GM18951 (cell line): ENCODE data around the gene PCSK6.
"Not testable (repeated sequence)": the region's sequence is repeated elsewhere in the genome, so short reads cannot be mapped to it uniquely, and the experiment has no call there.

ENCODE experiments used
- POLR2A ChIP-seq: IDR thresholded peaks from 4 replicates; pipeline ENCODE4 v1.6.1; 2011; ENCODE audit warnings: mild to moderate bottlenecking; ENCODE audit not compliant: insufficient read length, insufficient read depth; ENCODE audit errors: extremely low read depth
- in situ Hi-C: fragments of 300-500 bp; cut with MboI; formaldehyde crosslinking; loops from one replicate; pipeline ENCODE4 v1.12.0; 2022; ENCODE audit warnings: low sequenced_read_pairs, mixed read lengths, inconsistent platforms; ENCODE audit not compliant: unreplicated experiment

Gene PCSK6

DNA sequence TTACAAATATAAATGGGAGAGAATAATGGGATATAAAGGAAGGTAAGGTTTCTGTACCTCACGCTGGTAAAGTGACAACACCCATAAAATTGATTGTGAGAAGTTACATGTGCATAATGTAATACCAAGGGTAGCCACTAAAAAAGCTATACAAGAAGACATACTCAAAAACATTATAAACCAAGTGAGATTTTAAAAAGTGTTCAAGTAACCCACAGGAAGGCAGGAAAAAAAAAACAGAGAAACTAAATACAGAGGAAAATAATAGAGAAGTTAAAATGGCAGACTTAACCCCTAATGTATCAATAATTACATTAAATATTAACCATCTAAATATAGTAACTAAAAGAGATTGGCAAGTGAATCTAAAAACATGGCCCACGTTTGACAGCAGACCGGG lies 76.3 kb downstream of the PCSK6 start:
- in situ Hi-C loops, result no loop called here
- TF ChIP-seq POLR2A, result no peak

DNA sequence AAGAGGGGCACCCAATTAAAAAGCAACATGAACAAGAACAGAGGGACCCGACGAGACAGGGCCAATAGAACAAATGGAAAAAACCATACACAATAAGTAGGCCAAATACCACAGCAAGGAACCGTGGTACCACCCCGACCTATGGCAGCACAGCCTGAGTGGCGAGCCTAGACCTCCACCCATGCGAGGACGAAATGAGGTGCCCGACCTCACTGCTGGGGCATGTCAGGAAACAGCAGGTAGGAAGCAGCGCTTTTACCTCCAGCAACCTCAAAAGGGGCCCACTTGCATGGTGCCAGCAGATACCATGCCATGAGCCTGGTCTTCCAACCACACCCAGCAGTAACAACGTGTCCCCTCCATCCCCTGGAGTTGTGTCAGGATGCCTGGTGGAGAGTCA lies 77.9 kb downstream of the PCSK6 start:
- TF ChIP-seq POLR2A, result no peak

GRCh38 chr15:101411085-101411484 lies 78.4 kb downstream of the PCSK6 start:
- no peak for TF ChIP-seq POLR2A
- in situ Hi-C loops, result no loop called here

More for the DNA sequence above, 77.9 kb downstream of the PCSK6 start:
- in situ Hi-C loops, result no loop called here

DNA sequence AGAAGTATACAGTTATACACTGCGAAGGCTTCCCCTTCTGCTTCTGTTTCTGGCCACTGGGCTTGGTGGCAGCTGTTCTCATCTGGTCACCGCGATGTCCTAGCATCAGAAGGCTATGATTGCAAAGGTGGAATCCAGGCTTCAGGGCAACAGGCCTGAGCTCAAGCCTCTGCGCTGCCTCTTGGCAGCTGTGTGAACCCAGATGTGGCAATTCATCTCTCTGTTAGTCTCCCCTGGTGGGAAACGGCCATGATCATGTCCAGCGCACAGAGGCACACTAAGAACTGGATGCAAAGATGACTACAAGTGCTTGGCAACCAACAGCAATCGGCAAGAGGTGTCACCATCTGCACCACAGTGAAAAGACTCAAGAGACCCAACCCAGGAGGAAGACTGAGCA lies 78.9 kb downstream of the PCSK6 start:
- in situ Hi-C loops, result no loop called here

DNA sequence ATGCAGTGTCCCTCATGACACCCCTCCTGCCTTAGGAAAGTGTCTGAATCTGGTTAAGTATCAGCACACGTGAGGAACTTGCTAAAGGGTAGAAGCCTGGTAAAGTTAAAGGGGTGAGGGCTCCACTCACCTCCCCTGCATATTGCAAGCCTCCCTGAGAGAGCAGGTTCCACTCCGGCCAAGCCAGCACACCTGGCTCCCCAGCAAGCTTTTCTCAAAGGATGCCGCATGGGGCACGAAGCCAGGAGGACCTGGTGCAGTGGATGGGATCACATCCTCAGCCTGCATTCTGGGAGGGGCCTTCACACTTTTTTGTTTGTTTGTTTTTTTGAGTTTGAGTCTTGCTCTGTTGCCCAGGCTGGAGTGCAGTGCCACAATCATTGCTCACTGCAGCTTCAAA lies 79.9 kb downstream of the PCSK6 start:
- TF ChIP-seq POLR2A, result no peak
- in situ Hi-C loops, result no loop called here

More for the DNA sequence above, 78.9 kb downstream of the PCSK6 start:
- no peak for TF ChIP-seq POLR2A

DNA sequence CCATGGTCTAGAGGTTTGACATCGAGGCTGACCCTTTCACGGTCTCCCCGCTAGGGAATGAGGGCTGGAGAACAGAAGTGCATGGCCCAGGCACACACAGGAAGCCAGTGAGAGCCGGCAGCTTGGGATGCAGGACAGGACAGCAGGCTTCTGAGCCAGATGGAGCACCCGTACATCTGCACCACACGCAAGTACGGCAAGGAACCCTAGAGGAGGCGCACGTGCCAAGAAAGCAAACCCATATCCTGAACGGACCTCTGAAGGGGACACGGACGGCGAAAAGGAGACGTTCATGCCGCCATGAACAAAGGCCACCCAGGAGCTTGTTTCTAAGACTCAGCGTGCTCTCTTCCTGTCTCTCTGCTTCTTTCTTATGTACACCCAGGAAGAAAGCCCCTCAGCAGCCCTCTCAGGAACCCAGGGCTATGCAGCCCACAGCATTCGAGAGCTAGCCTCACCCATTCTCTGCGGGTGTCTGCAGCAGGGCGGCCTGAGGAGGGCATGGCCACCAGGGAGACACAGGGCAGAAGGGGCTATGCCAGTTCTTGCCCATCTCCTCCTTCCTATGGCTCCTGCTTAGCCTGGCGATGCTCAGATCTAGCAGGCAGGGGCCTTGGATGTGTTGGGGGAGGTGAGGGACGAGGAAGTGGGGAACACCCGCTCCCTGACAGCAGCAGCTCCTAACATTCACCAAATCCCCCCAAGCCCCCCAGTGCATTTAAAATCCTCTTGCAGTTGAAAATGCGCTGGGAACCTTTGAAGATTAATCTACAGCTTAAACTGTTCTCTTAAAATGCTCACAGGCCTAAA lies 81.3 kb downstream of the PCSK6 start:
- TF ChIP-seq POLR2A, result no peak
- in situ Hi-C loops, result no loop called here

DNA sequence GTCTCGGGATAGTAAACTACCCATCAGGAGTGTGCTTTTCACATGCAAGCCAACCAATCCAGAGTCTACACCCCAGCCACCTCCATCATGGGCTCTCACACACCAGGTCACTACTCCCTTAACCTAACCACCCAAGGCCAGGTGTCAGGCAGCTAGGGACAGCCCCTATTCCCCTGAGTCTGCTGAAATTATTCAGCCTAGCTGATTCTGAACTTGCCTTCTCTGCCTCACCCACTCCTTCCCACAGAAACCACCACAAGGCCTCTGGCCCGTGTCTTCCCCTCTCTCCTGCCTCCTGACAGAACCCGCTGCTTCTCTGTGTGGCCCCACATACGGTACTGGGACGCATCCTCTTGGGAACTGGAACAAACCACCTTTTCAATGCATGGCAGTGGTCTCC lies 82.1 kb downstream of the PCSK6 start:
- in situ Hi-C loops, result no loop called here
- TF ChIP-seq POLR2A, result no peak

- in situ Hi-C loops, result no loop called here
- no peak for TF ChIP-seq POLR2A
Observed at GRCh38 chr15:101406526-101407195, 82.8 kb downstream of the PCSK6 start.

- in situ Hi-C loops, result no loop called here
- no peak for TF ChIP-seq POLR2A
Observed at GRCh38 chr15:101406036-101406435, 83.5 kb downstream of the PCSK6 start.

GRCh38 chr15:101404245-101404644 lies 85.3 kb downstream of the PCSK6 start:
- no peak for TF ChIP-seq POLR2A

DNA sequence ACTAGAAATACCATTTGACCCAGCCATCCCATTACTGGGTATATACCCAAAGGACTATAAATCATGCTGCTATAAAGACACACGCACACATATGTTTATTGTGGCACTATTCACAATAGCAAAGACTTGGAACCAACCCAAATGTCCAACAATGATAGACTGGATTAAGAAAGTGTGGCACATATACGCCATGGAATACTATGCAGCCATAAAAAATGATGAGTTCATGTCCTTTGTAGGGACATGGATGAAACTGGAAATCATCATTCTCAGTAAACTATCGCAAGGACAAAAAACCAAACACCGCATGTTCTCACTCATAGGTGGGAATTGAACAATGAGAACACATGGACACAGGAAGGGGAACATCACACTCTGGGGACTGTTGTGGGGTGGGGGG lies 86.6 kb downstream of the PCSK6 start:
- in situ Hi-C loops, result not testable (repeated sequence)

More at GRCh38 chr15:101404245-101404644, 85.3 kb downstream of the PCSK6 start:
- in situ Hi-C loops, result no loop called here

- no peak for TF ChIP-seq POLR2A
- in situ Hi-C loops, result no loop called here
Observed at GRCh38 chr15:101401286-101401685, 88.2 kb downstream of the PCSK6 start.

DNA sequence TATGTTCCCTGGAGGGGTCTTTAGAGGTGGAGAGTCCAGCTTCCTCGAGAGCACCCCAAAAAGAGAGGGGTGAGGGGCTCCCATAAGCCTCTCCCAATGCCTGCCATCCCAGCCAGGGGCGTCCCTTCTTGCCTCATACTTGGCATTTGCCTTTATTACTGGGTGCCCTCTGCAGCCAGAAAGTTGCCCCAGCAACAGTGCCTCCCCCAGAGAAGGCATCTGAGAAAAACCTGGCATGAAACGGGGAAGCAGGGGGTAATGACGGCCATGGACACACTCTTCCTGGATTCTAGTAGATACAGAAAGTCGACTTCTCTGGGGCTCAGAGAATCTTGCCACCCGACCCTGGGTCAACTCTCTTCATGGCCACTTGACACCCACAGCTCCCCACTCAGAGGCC lies 90.1 kb downstream of the PCSK6 start:
- in situ Hi-C loops, result no loop called here
- TF ChIP-seq POLR2A, result no peak

DNA sequence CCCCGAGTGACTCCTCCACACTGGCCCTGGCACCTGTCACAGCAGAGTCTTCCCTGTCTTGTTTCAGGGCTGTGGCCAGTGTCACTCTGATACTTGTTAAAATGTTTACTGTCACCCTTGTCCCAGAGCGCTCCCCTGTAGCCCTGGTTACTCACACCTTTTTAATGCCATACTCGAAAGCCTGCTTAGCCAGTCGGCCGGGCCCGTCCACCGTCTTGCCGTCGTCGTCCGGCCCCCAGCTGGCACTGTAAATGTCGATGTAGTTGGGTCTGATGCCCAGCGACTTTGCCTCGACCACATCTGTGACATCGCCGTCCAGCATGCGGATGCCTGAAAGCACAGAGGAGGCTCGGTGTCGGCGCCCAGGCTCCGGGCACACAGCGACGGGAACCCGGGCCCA lies 91.3 kb downstream of the PCSK6 start:
- TF ChIP-seq POLR2A, result no peak

More for the DNA sequence above, 91.3 kb downstream of the PCSK6 start:
- in situ Hi-C loops, result no loop called here
